HG03520 (cell line): ENCODE measurements around the gene ZNF483.
"Not testable (repeated sequence)": the region's sequence is repeated elsewhere in the genome, so short reads cannot be mapped to it uniquely, and the experiment has no call there.

Experiments used
- ATAC-seq: cut with Tn5 transposase; IDR thresholded peaks from one replicate; pipeline ENCODE4 v1.9.1; 2021; ENCODE audit warnings: mild to moderate bottlenecking, moderate library complexity; ENCODE audit not compliant: unreplicated experiment

The ZNF483 gene

GRCh38 chr9:111542497-111543254 lies 17.7 kb downstream of the ZNF483 start:
- ATAC-seq, result no peak

DNA sequence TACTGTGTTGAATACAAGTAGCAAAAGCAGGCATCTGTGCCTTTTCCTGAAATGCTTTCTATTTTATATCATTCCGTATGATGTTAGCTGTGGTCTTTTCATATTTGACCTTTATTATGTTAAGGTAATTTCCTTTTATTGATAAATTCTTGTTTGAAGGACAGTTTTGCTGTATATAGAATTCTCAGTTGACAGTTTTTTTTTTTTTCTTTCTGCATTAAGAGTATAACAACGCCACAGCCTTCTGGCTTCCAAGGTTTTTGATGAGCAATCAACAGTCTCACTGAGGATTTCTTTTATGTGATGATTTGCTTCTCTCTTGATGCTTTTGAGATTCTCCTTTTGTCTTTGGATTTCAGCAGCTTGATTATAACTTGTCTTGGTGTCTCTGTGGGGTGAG lies 23.6 kb downstream of the ZNF483 start:
- no peak for ATAC-seq

DNA sequence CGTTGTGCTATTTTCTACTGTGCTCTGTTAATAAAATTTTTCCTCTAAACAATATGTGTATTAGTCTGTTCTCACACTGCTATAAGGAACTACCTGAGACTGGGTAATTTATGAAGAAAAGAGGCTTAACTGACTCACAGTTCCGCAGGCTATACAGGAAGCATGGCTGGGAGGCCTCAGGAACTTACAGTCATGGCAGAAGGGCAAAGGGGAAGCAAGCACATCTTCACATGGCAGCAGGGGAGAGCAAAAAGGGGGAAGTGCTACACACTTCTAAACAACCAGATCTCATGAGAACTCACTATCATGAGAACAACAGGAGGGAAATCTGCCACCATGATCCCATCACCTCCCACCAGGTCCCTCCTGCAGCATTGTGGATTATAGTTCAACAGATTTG lies 30.4 kb downstream of the ZNF483 start:
- ATAC-seq, result not testable (repeated sequence)

DNA sequence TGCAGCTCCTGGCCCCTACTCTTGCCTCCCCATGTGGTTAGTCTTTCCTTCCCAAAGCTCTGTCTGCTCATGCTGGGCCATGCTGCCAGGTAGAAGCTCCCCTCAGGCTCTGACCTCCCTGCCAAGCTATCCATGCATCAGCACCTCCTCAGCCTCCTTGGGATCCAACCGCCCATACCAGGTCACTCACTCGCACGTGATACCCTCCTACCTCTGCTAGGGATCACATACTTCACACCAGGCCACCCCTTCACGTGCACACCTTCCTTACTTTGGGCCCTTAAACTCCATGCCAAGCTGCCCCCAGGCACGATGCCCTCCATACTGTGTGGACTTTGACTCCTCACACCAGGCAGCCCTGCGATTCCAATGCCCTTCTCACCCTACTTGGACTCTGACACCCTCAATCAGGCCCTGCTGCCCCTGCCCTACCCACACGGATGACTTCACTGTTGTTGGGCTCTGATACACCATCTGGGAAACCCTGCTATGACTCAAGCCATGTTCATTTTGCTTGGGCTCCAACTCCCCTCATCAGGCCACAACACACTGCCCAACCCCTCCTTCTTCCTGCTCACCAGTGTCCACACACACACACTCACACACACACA lies 34.1 kb downstream of the ZNF483 start:
- ATAC-seq, result no peak

GRCh38 chr9:111561165-111561719 lies 36.3 kb downstream of the ZNF483 start:
- ATAC-seq, result no peak

DNA sequence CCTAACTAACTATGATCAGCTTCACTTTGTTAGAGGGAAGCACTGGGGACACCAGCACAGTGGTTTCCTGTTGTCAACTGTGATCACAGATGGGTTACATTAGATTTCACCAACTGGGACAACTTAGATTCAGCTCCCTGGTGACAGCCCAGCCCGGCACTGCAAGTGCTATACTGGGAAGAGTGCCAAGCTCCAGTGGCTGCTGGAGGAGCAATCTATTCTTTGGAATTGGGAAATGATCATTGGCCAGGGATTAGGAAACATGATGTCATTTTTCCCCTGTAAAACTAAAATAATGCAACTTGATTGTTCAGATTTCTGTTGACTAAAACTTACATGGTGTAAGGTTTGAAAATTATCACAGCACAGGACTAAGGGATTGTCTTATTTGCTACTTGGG lies 41.3 kb downstream of the ZNF483 start:
- no peak for ATAC-seq

GRCh38 chr9:111568127-111568526 lies 43.1 kb downstream of the ZNF483 start:
- not testable (repeated sequence) for ATAC-seq

- no peak for ATAC-seq
Measured at GRCh38 chr9:111572950-111573604, 48.1 kb downstream of the ZNF483 start.

GRCh38 chr9:111582888-111583287 lies 57.9 kb downstream of the ZNF483 start:
- no peak for ATAC-seq

GRCh38 chr9:111586378-111586777 lies 61.4 kb downstream of the ZNF483 start:
- no peak for ATAC-seq

DNA sequence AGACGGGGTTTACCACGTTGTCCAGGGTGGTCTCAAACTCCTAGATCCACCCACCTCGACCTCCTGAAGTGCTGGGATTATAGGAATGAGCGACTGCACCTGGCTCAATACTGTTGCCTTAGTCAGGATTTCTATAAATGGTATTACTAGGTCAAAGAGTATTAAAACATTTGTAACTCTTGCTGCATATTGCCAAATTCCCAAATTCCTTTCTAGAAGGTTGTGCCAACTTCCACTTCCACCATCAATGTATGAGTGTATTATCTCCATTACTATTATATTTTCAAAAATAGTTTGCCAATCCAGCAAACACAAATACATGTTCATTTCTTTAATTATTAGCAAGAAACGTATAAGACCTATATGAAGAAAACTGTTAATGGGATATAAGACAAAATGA lies 63.9 kb downstream of the ZNF483 start:
- ATAC-seq, result no peak

GRCh38 chr9:111597852-111598732 lies 73.1 kb downstream of the ZNF483 start:
- ATAC-seq, result no peak

GRCh38 chr9:111598733-111599091 lies 73.7 kb downstream of the ZNF483 start:
- no peak for ATAC-seq

- ATAC-seq, result no peak
Measured at GRCh38 chr9:111599092-111599954, 74.3 kb downstream of the ZNF483 start, which contains the start of gene PTGR1. Gene PTGR1 (minus strand): TSS chr9:111599647. CDS start chr9:111597422, 2,225 bp downstream.

DNA sequence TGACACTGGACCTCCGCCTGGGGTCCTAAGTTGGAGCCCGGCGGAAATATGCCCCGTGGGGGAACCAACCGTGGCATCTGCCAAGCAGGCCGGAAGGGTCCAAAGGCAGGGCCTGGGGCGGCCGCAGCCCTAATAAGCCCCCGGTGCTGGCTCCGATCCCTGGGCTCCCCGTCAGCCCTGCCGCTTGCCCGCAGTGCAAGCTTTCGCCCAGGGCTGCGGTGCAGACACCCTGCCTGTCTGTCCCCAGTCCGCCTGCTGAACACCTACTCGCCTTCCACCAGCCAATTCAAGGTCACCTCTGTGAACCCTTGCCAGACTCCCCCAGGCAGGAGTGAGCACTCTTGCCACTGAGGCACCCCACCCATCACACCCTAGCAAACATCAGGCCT lies 75.0 kb downstream of the ZNF483 start:
- ATAC-seq, result no peak

DNA sequence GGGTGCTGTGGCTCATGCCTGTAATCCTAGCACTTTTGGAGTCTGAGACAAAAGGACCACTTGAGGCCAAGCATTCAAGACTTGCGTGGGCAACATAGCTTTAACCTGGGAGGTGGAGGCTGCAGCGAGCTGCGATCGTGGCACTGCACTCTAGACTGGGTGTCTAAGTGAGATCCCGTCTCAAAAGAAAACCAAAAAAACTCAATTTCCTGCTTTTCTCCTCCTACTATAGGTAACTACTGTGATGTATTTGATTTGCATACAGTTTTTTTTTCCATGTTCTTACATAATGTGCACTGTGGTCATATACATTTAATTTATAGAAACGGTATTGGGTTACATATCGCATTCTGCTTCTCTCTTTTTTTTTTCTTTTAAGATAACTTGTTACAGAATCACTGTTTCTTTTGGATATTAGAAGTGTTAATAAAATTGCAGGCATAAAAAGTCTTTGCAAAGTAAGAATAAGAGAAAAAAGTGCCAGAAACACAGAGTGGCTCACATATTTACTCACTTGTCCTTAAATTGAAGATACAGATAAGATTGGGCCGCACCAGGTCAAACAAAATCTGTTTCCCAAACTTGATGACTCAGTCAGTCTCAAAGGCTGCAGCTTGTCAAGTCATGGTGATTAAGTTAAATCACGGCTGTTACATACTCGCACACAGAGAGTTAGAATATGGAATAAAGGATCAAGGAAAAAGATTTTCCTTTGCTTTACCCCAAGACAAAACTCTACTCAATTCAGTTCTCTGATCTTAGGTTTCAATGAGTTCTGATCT lies 76.4 kb downstream of the ZNF483 start:
- no peak for ATAC-seq

DNA sequence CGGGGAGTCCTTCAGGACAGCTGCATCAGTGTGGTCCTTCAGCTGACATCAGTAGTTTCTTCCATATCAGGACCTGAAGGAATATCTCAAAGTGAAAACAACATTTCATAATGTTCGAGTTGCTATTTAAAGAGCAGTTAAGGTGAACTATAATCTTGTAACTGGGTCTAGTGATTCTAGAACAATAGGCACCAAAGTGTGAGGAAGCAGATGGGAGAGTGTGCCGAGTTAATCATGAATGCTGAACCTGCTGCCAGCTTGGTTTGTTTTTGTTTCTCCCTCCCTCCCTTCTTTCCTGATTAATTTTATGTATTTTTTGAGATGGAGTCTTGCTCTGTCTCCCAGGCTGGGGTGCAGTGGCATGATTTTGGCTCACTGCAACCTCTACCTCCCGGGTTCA lies 78.1 kb downstream of the ZNF483 start:
- ATAC-seq, result no peak

- ATAC-seq, result no peak
Measured at GRCh38 chr9:111604054-111604615, 79.2 kb downstream of the ZNF483 start.

GRCh38 chr9:111605041-111605559 lies 80.1 kb downstream of the ZNF483 start:
- no peak for ATAC-seq
